ENCODE data around the gene UBTD2.

The UBTD2 gene

GRCh38 chr5:172172912-172173563 lies 110.5 kb downstream of the UBTD2 start:
- H3K36me3 ChIP-seq (replicated peaks): peaks cover 2% of the 10 kb centered on the region
- no peaks in the 10 kb centered on the region for H3K27me3 ChIP-seq (replicated peaks)
- TF ChIP-seq CTCF (IDR thresholded peaks at IDR 0.05; ENCODE audit: low read depth, low read length, missing control alignments): no peak
- in situ Hi-C loops (cut with HindIII; ENCODE audit: low pct_ligation_motif_present, low sequenced_read_pairs): no loop called here
- no peak overlapping the region for H3K4me3 ChIP-seq (ENCODE audit: low read depth, low read length)
- peak overlapping the region; percentile 58 for H3K27ac ChIP-seq
- no peak for DNase-seq

- Histone ChIP-seq H3K4me3 (ENCODE audit: low read depth, low read length) (no peak overlapping the region), H3K36me3 (replicated peaks) (peaks cover 2% of the 10 kb centered on the region), H3K27me3 (replicated peaks) (no peaks in the 10 kb centered on the region), H3K27ac (no peak overlapping the region)
- no peak for DNase-seq
- in situ Hi-C loops (cut with HindIII; ENCODE audit: low pct_ligation_motif_present, low sequenced_read_pairs): no loop called here
- TF ChIP-seq CTCF (IDR thresholded peaks at IDR 0.05; ENCODE audit: low read depth, low read length, missing control alignments): no peak
These were observed 112.4 kb downstream of the UBTD2 start for GRCh38 chr5:172171118-172171517.

GRCh38 chr5:172170251-172170701 lies 113.3 kb downstream of the UBTD2 start:
- peaks cover 2% of the 10 kb centered on the region for H3K36me3 ChIP-seq (replicated peaks)
- TF ChIP-seq CTCF (IDR thresholded peaks at IDR 0.05; ENCODE audit: low read depth, low read length, missing control alignments): no peak
- no peaks in the 10 kb centered on the region for H3K27me3 ChIP-seq (replicated peaks)
- no peak overlapping the region for H3K4me3 ChIP-seq (ENCODE audit: low read depth, low read length)
- in situ Hi-C loops (cut with HindIII; ENCODE audit: low pct_ligation_motif_present, low sequenced_read_pairs): no loop called here
- H3K27ac ChIP-seq: no peak overlapping the region
- no peak for DNase-seq

GRCh38 chr5:172169216-172169615 lies 114.3 kb downstream of the UBTD2 start:
- Histone ChIP-seq H3K27me3 (replicated peaks) (no peaks in the 10 kb centered on the region), H3K27ac (no peak overlapping the region), H3K4me3 (ENCODE audit: low read depth, low read length) (no peak overlapping the region), H3K36me3 (replicated peaks) (peaks cover 2% of the 10 kb centered on the region)
- no peak for TF ChIP-seq CTCF (IDR thresholded peaks at IDR 0.05; ENCODE audit: low read depth, low read length, missing control alignments)
- in situ Hi-C loops (cut with HindIII; ENCODE audit: low pct_ligation_motif_present, low sequenced_read_pairs): no loop called here
- no peak for DNase-seq

GRCh38 chr5:172168311-172168710 lies 115.3 kb downstream of the UBTD2 start:
- peaks cover 2% of the 10 kb centered on the region for H3K36me3 ChIP-seq (replicated peaks)
- H3K27me3 ChIP-seq (replicated peaks): no peaks in the 10 kb centered on the region
- no peak overlapping the region for H3K27ac ChIP-seq
- no peak for TF ChIP-seq CTCF (IDR thresholded peaks at IDR 0.05; ENCODE audit: low read depth, low read length, missing control alignments)
- DNase-seq: no peak
- H3K4me3 ChIP-seq (ENCODE audit: low read depth, low read length): no peak overlapping the region
- in situ Hi-C loops (cut with HindIII; ENCODE audit: low pct_ligation_motif_present, low sequenced_read_pairs): no loop called here

GRCh38 chr5:172167895-172168294 lies 115.7 kb downstream of the UBTD2 start:
- H3K36me3 ChIP-seq (replicated peaks): peaks cover 2% of the 10 kb centered on the region
- H3K27ac ChIP-seq: no peak overlapping the region
- H3K4me3 ChIP-seq (ENCODE audit: low read depth, low read length): no peak overlapping the region
- TF ChIP-seq CTCF (IDR thresholded peaks at IDR 0.05; ENCODE audit: low read depth, low read length, missing control alignments): no peak
- no peak for DNase-seq
- H3K27me3 ChIP-seq (replicated peaks): no peaks in the 10 kb centered on the region
- in situ Hi-C loops (cut with HindIII; ENCODE audit: low pct_ligation_motif_present, low sequenced_read_pairs): no loop called here
